Heart right ventricle (tissue), 16 donors: ENCODE results near the gene FBXL5. TPM values are rescaled to one million over a fixed set of nuclear protein-coding genes. Genes with fewer than 3 reads are reported as not detected.

Source experiments
- ATAC-seq, 8 donors: fragments of 200-7000 bp; cut with Tn5 transposase; one replicate each; pipeline ENCODE4 v1.9.1; 2020; ENCODE audit warnings: mild to moderate bottlenecking in 8 of 8, moderate library complexity in 8 of 8, moderate number of reproducible peaks in 1 of 8
- DNase-seq, 2 donors: peaks; one replicate each; pipeline ENCODE4 v3.0.0-alpha.2; 2020
- H3K27ac ChIP-seq, 10 donors: fragments of 200-600 bp; sonication (generic) in 2 of 10; one replicate each; pipeline versions ENCODE4 v1.5.0 to v1.8.0; 2020 to 2022; ENCODE audit warnings: mild to moderate bottlenecking in 3 of 10
- H3K27me3 ChIP-seq, 7 donors: fragments of 200-600 bp; one replicate each; pipeline ENCODE4 v1.8.0; 2021 to 2022; ENCODE audit warnings: mild to moderate bottlenecking in 2 of 7
- H3K36me3 ChIP-seq, 9 donors: fragments of 200-600 bp; sonication (generic) in 1 of 9; one replicate each; pipeline versions ENCODE4 v1.5.0 to v1.8.0; 2020 to 2022; ENCODE audit warnings: mild to moderate bottlenecking in 2 of 9
- H3K4me1 ChIP-seq, 9 donors: fragments of 200-600 bp; sonication (generic) in 1 of 9; one replicate each; pipeline versions ENCODE4 v1.5.0 to v1.8.0; 2020 to 2022; ENCODE audit warnings: mild to moderate bottlenecking in 4 of 9
- H3K4me3 ChIP-seq, 10 donors: fragments of 200-600 bp; sonication (generic) in 2 of 10; one replicate each; pipeline versions ENCODE4 v1.5.0 to v1.8.0; 2020 to 2022; ENCODE audit warnings: mild to moderate bottlenecking in 7 of 10, moderate library complexity in 2 of 10
- H3K9me3 ChIP-seq, 11 donors: fragments of 200-600 bp in 10 of 11; sonication (generic) in 2 of 11; one replicate each; pipeline versions ENCODE4 v1.5.0 to v1.8.0; 2013 to 2022; ENCODE audit warnings: mild to moderate bottlenecking in 2 of 11, control low read depth in 1 of 11, moderate library complexity in 1 of 11
- WGBS, 2 donors: extraction: QIAGEN DNeasy Blood & Tissue Kit; methylation state at CpG; one replicate each; pipeline ENCODE4 v1.1.7; 2013; ENCODE audit warnings: inconsistent platforms in 1 of 2; 5-methylcytosine and 5-hydroxymethylcytosine counted together
- intact Hi-C, 10 donors: fragments of 100-400 bp; cut with DNase I; formaldehyde crosslinking; loops; one replicate each; pipeline versions ENCODE4 v1.11.1 to v1.14.2; 2022
- polyA plus RNA-seq, 2 donors: library from polyadenylated mRNA; stranded (reverse); fragments of 200-250 nt; gene quantifications; one replicate each; pipeline ENCODE4 v1.2.3, GENCODE V29; 2013
- total RNA-seq, 10 donors: library from RNA; stranded (reverse); fragmentation: NEBNext Ultra II Directional in 3 of 10; extraction: Animal tissue kit (Norgen Biotek cat#: 25700) in 3 of 10; gene quantifications; one replicate each; pipeline versions ENCODE4 v1.2.1 to v1.2.4, GENCODE V29; 2021 to 2023
- TF ChIP-seq, protein P1 (sequence below), 9 donors: fragments of 200-600 bp; sonication (generic) in 2 of 9; IDR thresholded peaks; one replicate each; pipeline versions ENCODE4 v1.5.0 to v1.8.0; 2021 to 2022; ENCODE audit warnings: antibody characterized with exemption in 9 of 9, mild to moderate bottlenecking in 5 of 9, moderate library complexity in 1 of 9
- donor health status: Arrhythmogenic right ventricular cardiomyopathy.
- donor health status: ischemic (EF 13 %, LVEDD 7.1; RV severe dilation, severe dysfunction).
- donor health status: healthy with polysubstance abuse.
- donor health status: DM: no; HTN: yes; CAD: no.
- donor health status: DM: no; HTN: no; CAD: no.
- donor health status: ischemic (EF 25% LVEDD 6.9; RV normal size, moderate dysfunction).
- donor health status: ischemic (EF 25% LVEDD 5.7; RV mildly dilated, moderate dysfunction).
- donor health status: healthy.
- donor health status: DM: yes; HTN: yes; CAD: no.
- donor health status: Ischemic cardiomyopathy.
- donor health status: ischemic (EF 35%, LVEDD 5.7; RV mildly dilated, moderate dysfunction).
- donor health status: nonischemic (EF 11% LVEDD 7.7; RV severe dilation, severe dysfunction).
- donor health status: DM: yes; HTN: yes; CAD: no.
- donor health status: PGD.
- donor health status: ischemic (EF 29% LVEDD 5.4; RV normal size, mild dysfunction).
- donor health status: nonischemic (EF 23%, LVEDD 6.1; RV moderate dilation, normal function).

Gene FBXL5
- total and polyA plus RNA-seq, 12 donors: 32.8 to 102 (median 74.1) TPM

GRCh38 chr4:15612136-15612535, 43.0 kb downstream of the FBXL5 start:
- H3K4me3 ChIP-seq: no peak overlapping the region
- H3K4me1 ChIP-seq: peaks cover 0 to 10% (median 6%) of the 10 kb centered on the region in 9 donors
- intact Hi-C loops: no loop called here
- DNase-seq (no peak), ATAC-seq (no peak)
- TF ChIP-seq, protein P1, sequence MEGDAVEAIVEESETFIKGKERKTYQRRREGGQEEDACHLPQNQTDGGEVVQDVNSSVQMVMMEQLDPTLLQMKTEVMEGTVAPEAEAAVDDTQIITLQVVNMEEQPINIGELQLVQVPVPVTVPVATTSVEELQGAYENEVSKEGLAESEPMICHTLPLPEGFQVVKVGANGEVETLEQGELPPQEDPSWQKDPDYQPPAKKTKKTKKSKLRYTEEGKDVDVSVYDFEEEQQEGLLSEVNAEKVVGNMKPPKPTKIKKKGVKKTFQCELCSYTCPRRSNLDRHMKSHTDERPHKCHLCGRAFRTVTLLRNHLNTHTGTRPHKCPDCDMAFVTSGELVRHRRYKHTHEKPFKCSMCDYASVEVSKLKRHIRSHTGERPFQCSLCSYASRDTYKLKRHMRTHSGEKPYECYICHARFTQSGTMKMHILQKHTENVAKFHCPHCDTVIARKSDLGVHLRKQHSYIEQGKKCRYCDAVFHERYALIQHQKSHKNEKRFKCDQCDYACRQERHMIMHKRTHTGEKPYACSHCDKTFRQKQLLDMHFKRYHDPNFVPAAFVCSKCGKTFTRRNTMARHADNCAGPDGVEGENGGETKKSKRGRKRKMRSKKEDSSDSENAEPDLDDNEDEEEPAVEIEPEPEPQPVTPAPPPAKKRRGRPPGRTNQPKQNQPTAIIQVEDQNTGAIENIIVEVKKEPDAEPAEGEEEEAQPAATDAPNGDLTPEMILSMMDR (IDR thresholded peaks at IDR 0.05): no peak
- H3K36me3 ChIP-seq: peaks cover 0 to 60% (median 4%) of the 10 kb centered on the region in 9 donors
- WGBS, 2 donors: 96 to 97% methylated on average over 2 of the region's 2 CpGs
- no peak overlapping the region for H3K27ac ChIP-seq
- H3K9me3 ChIP-seq: peaks cover 0 to 13% (median 0%) of the 10 kb centered on the region in 11 donors
- no peaks in the 10 kb centered on the region for H3K27me3 ChIP-seq

GRCh38 chr4:15610855-15611254, 44.3 kb downstream of the FBXL5 start:
- H3K36me3 ChIP-seq: peaks cover 0 to 58% (median 4%) of the 10 kb centered on the region in 9 donors
- DNase-seq (no peak), ATAC-seq (no peak)
- peaks cover 0 to 10% (median 6%) of the 10 kb centered on the region in 9 donors for H3K4me1 ChIP-seq
- peaks cover 0 to 13% (median 0%) of the 10 kb centered on the region in 11 donors for H3K9me3 ChIP-seq
- WGBS, 2 donors: 84 to 86% methylated on average over 2 of the region's 2 CpGs
- intact Hi-C loops: no loop called here
- no peaks in the 10 kb centered on the region for H3K27me3 ChIP-seq
- H3K27ac ChIP-seq: no peak overlapping the region
- H3K4me3 ChIP-seq: no peak overlapping the region
- TF ChIP-seq, protein P1 (IDR thresholded peaks at IDR 0.05): no peak

GRCh38 chr4:15605537-15605936, 49.6 kb downstream of the FBXL5 start:
- Histone ChIP-seq H3K27me3 (no peaks in the 10 kb centered on the region), H3K27ac (no peak overlapping the region), H3K36me3 (peaks cover 0 to 68% (median 22%) of the 10 kb centered on the region in 9 donors), H3K9me3 (peaks cover 0 to 10% (median 0%) of the 10 kb centered on the region in 11 donors), H3K4me1 (peaks cover 0 to 10% (median 3%) of the 10 kb centered on the region in 9 donors), H3K4me3 (no peak overlapping the region)
- intact Hi-C loops: no loop called here
- no peak for DNase-seq
- WGBS, 2 donors: 96% methylated on average over 5 of the region's 5 CpGs
- no peak for ATAC-seq
- TF ChIP-seq, protein P1 (IDR thresholded peaks at IDR 0.05): no peak

DNA sequence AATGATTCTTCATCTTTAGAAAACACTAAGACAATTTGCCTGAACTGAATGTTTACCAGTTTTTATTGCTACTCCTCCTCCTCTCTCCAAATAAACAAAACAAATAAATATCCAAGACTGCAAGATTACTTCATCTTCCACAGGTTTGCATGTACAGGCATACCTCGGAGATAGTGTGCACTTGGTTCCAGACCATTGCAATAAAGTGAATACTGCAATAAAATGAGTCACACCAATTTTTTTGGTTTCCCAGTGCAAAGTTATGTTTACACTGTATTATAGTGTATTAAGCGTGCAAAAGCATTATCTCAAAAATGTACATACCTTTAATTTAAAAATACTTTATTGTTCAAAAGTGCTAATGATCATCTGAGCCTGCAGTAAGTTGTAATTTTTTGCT, 53.3 kb downstream of the FBXL5 start:
- no peak overlapping the region for H3K27ac ChIP-seq
- H3K36me3 ChIP-seq: peaks cover 0 to 89% (median 33%) of the 10 kb centered on the region in 9 donors
- no peak for DNase-seq
- H3K9me3 ChIP-seq: peaks cover 0 to 10% (median 0%) of the 10 kb centered on the region in 11 donors
- TF ChIP-seq, protein P1 (IDR thresholded peaks at IDR 0.05): no peak
- no peak for ATAC-seq
- 98 to 100% methylated on average over 2 of the region's 2 CpGs for WGBS, 2 donors
- H3K4me1 ChIP-seq: peaks cover 0 to 10% (median 0%) of the 10 kb centered on the region in 9 donors
- no peaks in the 10 kb centered on the region for H3K27me3 ChIP-seq
- H3K4me3 ChIP-seq: no peak overlapping the region
- intact Hi-C loops: no loop called here
